ENCODE results near the gene NUDCD3. TPM values are rescaled to one million over a fixed set of nuclear protein-coding genes. Genes with fewer than 3 reads are reported as not detected.

NUDCD3 gene
- total RNA-seq, 1 experiment from 2014 or later: 117 TPM

- Histone ChIP-seq H3K36me3 (ENCODE audit: control insufficient read depth, insufficient read depth, low read length) (no peaks in the 10 kb centered on the region), H3K4me3 (ENCODE audit: low read depth in 2 of 2, low read length in 2 of 2) (no peak overlapping the region), H3K27me3 (ENCODE audit: control insufficient read depth, insufficient read depth, low read length) (no peaks in the 10 kb centered on the region; the same call in 1 of the 2 replicates), H3K9me3 (ENCODE audit: control insufficient read depth, insufficient read depth, low read depth, low read length) (no peaks in the 10 kb centered on the region), H3K27ac (ENCODE audit: low read length) (no peak overlapping the region), H3K4me1 (ENCODE audit: control insufficient read depth, insufficient read depth, low read length) (peaks cover 4% of the 10 kb centered on the region; the same call in 1 of the 2 replicates)
- BruUV-seq (replicated peaks): no TSS peak
- intact Hi-C loops (cut with micrococcal nuclease; ENCODE audit: unreplicated experiment) (loop anchor here (5.0 kb wide), 1 partner anchor 67 kb away; no protein-coding TSS in a partner anchor), in situ Hi-C loops (cut with HindIII; ENCODE audit: low pct_unique_long_range_greater_than_20kb, low sequenced_read_pairs) (no loop called here)
- DNase-seq (ENCODE audit: low read depth, low spot score) (no peak), ATAC-seq (no peak)
- POLR2A ChIA-PET: no interaction called here
- CTCF ChIA-PET: no interaction called here
- TF ChIP-seq CTCF (IDR thresholded peaks at IDR 0.05) (no peak), TCF7L2 (IDR thresholded peaks at IDR 0.05; ENCODE audit: low read depth, low read length) (no peak), SIN3A (IDR thresholded peaks at IDR 0.05; ENCODE audit: borderline replicate concordance, insufficient read depth, low read depth, low read length) (no peak), REST (IDR thresholded peaks at IDR 0.05; ENCODE audit: insufficient read depth in 1 of 2, low read depth in 2 of 2, low read length in 1 of 2) (no peak), POLR2AphosphoS5 (IDR thresholded peaks at IDR 0.05; ENCODE audit: low read depth, low read length) (no peak)
Measured at GRCh38 chr7:44494960-44495359, 4.5 kb upstream of the NUDCD3 start.

- H3K36me3 ChIP-seq (ENCODE audit: control insufficient read depth, insufficient read depth, low read length): no peaks in the 10 kb centered on the region
- no peak for TF ChIP-seq CTCF (IDR thresholded peaks at IDR 0.05)
- no peak for TF ChIP-seq SIN3A (IDR thresholded peaks at IDR 0.05; ENCODE audit: borderline replicate concordance, insufficient read depth, low read depth, low read length)
- TF ChIP-seq REST (IDR thresholded peaks at IDR 0.05; ENCODE audit: insufficient read depth in 1 of 2, low read depth in 2 of 2, low read length in 1 of 2): no peak
- no peak for TF ChIP-seq TCF7L2 (IDR thresholded peaks at IDR 0.05; ENCODE audit: low read depth, low read length)
- TF ChIP-seq POLR2AphosphoS5 (IDR thresholded peaks at IDR 0.05; ENCODE audit: low read depth, low read length): no peak
- no peaks in the 10 kb centered on the region for H3K9me3 ChIP-seq (ENCODE audit: control insufficient read depth, insufficient read depth, low read depth, low read length)
- peak overlapping the region; percentile 96 for H3K27ac ChIP-seq (ENCODE audit: low read length)
- intact Hi-C loops (cut with micrococcal nuclease; ENCODE audit: unreplicated experiment) (loop anchor here (5.0 kb wide), 1 partner anchor 71 kb away; no protein-coding TSS in a partner anchor), in situ Hi-C loops (cut with HindIII; ENCODE audit: low pct_unique_long_range_greater_than_20kb, low sequenced_read_pairs) (no loop called here)
- peak overlapping the region; percentile 74 to 82 for H3K4me3 ChIP-seq (ENCODE audit: low read depth in 2 of 2, low read length in 2 of 2)
- BruUV-seq (replicated peaks): no TSS peak
- POLR2A ChIA-PET: interaction anchor here (0.5 to 1.8 kb wide), 2 partner anchors 48 to 70 kb away, joined by 3 to 6 read pairs; no protein-coding TSS in a partner anchor
- no peaks in the 10 kb centered on the region; the same call in 1 of the 2 replicates for H3K27me3 ChIP-seq (ENCODE audit: control insufficient read depth, insufficient read depth, low read length)
- H3K4me1 ChIP-seq (ENCODE audit: control insufficient read depth, insufficient read depth, low read length): peaks cover 22% of the 10 kb centered on the region
- ATAC-seq: no peak
- no peak for DNase-seq (ENCODE audit: low read depth, low spot score)
- CTCF ChIA-PET: no interaction called here
Measured at GRCh38 chr7:44491229-44491628, 771 bp upstream of the NUDCD3 start.
